K562 treated with DMSO at 1 percent for 4 hours (cell line): ENCODE results near the gene NME7. TPM values are rescaled to one million over a fixed set of nuclear protein-coding genes. Genes with fewer than 3 reads are reported as not detected.

ENCODE experiments used
- total RNA-seq: library from RNA; unstranded; fragments of 300-600 nt; gene quantifications from 2 replicates; pipeline ENCODE4 v1.2.3, GENCODE V29; 2022; ENCODE audit not compliant: insufficient read depth

NME7 gene, protein sequence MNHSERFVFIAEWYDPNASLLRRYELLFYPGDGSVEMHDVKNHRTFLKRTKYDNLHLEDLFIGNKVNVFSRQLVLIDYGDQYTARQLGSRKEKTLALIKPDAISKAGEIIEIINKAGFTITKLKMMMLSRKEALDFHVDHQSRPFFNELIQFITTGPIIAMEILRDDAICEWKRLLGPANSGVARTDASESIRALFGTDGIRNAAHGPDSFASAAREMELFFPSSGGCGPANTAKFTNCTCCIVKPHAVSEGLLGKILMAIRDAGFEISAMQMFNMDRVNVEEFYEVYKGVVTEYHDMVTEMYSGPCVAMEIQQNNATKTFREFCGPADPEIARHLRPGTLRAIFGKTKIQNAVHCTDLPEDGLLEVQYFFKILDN
- 26.7 and 36.4 TPM in 2 replicates for total RNA-seq

DNA sequence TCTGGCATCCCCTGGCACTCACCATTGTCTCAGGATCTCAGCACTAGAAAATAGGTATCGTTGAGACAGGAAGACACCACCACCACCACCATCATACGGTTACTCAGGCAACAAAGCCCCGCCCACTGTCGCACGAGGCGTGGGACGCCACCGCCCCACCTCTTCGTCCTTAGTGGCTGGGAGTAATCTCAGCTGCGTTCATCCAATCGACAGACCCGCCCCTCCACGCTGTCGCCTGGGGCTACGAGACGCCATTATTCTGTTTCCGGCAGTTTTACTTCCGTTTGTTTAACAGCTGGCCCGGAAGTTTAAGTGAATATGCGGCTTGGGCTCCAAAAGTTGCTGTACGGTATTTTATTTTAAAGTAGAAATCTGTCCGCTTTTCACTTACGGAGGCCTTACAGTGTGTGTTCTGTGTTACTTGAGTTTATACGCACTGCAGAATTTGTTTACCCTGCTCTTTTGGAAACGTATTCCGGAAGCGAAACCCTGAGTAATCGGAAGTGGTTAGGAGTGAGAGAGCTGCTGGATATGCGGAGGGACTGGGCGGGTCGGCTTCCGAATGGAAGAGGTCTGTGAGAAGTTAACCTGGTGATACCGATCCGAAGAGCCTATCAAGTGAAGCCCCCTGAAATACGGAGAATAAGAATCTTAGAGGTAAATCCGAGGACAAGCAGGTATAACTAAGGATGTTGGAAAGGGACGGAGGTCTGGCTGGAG lies at the start of gene NME7, which contains the start of gene BLZF1:
NME7 (minus strand) TSS at position 112 of the 720 bp plus-strand sequence; CDS start at position 25, 87 bp downstream.
BLZF1 (plus strand) TSS at position 510 of the 720 bp plus-strand sequence. CDS start 1,328 bp downstream, outside the sequence.

DNA sequence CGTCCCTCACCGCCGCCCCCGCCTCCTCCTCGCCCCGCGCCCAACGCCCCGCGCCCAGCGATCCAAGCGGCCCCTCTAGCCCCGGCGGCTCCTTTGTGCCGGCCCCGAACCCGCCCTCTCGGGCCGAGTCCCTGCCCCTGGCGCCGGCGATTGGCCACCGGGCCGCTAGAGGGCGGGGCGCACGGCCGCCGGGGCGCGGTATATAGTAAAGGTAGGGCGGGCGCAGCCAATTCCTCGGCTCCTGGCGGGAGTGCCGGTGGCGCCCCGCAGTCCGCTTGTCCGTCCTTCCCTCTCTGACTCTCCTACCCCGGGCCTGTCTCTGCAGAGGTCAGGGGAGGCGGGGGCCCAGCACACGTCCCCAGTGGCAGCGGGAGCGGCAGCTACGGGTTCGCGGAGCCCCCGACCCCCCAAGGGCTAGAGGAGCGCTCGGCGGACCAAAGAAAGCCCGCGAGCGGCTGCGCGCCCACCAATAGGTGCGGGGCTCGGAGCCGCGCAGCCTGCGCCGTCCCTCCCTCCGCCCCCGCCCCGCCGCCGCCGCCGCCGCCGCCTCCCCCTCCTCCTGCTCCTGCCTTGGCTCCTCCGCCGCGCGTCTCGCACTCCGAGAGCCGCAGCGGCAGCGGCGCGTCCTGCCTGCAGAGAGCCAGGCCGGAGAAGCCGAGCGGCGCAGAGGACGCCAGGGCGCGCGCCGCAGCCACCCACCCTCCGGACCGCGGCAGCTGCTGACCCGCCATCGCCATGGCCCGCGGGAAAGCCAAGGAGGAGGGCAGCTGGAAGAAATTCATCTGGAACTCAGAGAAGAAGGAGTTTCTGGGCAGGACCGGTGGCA lies 261.3 kb downstream of the NME7 start, which contains the start of gene ATP1B1:
ATP1B1 (plus strand) TSS at position 596 of the 826 bp plus-strand sequence; CDS start at position 736, 140 bp downstream.

Other genes with a start within 250 kb of the NME7 start
- gene BLZF1, start 398 bp upstream of the NME7 start, total RNA-seq: 6.3 and 10.3 TPM in 2 replicates
- gene CCDC181, start 59.7 kb upstream of the NME7 start, total RNA-seq: not detected in 2 replicates
- 11.8 and 12.8 TPM in 2 replicates for gene SLC19A2, start 118.1 kb upstream of the NME7 start, total RNA-seq
- gene F5, start 218.7 kb upstream of the NME7 start, total RNA-seq: not detected in 2 replicates